ENCODE measurements around the gene AVPR2. TPM values are rescaled to one million over a fixed set of nuclear protein-coding genes. Genes with fewer than 3 reads are reported as not detected.

AVPR2 gene
- total and polyA plus RNA-seq, 9 of the 15 experiments (the other 6 are each of a cell fraction or from before 2014, with no cell fraction given), result not detected

GRCh38 chrX:153953342-153953830, 48.9 kb downstream of the AVPR2 start (continued):
- TF ChIP-seq, protein P1, sequence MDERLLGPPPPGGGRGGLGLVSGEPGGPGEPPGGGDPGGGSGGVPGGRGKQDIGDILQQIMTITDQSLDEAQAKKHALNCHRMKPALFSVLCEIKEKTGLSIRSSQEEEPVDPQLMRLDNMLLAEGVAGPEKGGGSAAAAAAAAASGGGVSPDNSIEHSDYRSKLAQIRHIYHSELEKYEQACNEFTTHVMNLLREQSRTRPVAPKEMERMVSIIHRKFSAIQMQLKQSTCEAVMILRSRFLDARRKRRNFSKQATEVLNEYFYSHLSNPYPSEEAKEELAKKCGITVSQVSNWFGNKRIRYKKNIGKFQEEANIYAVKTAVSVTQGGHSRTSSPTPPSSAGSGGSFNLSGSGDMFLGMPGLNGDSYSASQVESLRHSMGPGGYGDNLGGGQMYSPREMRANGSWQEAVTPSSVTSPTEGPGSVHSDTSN (CRISPR knock-in tag; IDR thresholded peaks at IDR 0.05; ENCODE audit: low read depth), result no peak
- TF ChIP-seq, protein P1 (tag; conservative IDR thresholded peaks at IDR 0.05; ENCODE audit: low read depth), result no peak
- TF ChIP-seq, protein P2, sequence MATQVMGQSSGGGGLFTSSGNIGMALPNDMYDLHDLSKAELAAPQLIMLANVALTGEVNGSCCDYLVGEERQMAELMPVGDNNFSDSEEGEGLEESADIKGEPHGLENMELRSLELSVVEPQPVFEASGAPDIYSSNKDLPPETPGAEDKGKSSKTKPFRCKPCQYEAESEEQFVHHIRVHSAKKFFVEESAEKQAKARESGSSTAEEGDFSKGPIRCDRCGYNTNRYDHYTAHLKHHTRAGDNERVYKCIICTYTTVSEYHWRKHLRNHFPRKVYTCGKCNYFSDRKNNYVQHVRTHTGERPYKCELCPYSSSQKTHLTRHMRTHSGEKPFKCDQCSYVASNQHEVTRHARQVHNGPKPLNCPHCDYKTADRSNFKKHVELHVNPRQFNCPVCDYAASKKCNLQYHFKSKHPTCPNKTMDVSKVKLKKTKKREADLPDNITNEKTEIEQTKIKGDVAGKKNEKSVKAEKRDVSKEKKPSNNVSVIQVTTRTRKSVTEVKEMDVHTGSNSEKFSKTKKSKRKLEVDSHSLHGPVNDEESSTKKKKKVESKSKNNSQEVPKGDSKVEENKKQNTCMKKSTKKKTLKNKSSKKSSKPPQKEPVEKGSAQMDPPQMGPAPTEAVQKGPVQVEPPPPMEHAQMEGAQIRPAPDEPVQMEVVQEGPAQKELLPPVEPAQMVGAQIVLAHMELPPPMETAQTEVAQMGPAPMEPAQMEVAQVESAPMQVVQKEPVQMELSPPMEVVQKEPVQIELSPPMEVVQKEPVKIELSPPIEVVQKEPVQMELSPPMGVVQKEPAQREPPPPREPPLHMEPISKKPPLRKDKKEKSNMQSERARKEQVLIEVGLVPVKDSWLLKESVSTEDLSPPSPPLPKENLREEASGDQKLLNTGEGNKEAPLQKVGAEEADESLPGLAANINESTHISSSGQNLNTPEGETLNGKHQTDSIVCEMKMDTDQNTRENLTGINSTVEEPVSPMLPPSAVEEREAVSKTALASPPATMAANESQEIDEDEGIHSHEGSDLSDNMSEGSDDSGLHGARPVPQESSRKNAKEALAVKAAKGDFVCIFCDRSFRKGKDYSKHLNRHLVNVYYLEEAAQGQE (IDR thresholded peaks at IDR 0.05; ENCODE audit: borderline replicate concordance), result peak; percentile 67
- TF ChIP-seq, protein P2 (CRISPR knock-in tag; IDR thresholded peaks at IDR 0.05; ENCODE audit: low read depth), result no peak
- TF ChIP-seq ZNF717 (CRISPR knock-in tag; IDR thresholded peaks at IDR 0.05), result no peak
- no peak for TF ChIP-seq MBD1 (CRISPR knock-in tag; IDR thresholded peaks at IDR 0.05)
- TF ChIP-seq SUPT5H (IDR thresholded peaks at IDR 0.05), result peak; percentile 48
- peak; percentile 57; the same call in 1 of the 2 replicates for TF ChIP-seq DEAF1 (CRISPR knock-in tag; IDR thresholded peaks at IDR 0.05)
- no peak for TF ChIP-seq TARDBP (IDR thresholded peaks at IDR 0.05)
- TF ChIP-seq MAFK (IDR thresholded peaks at IDR 0.05; ENCODE audit: low read length), result peak; percentile 20; the same call in 1 of the 2 replicates
- TF ChIP-seq, protein P3, sequence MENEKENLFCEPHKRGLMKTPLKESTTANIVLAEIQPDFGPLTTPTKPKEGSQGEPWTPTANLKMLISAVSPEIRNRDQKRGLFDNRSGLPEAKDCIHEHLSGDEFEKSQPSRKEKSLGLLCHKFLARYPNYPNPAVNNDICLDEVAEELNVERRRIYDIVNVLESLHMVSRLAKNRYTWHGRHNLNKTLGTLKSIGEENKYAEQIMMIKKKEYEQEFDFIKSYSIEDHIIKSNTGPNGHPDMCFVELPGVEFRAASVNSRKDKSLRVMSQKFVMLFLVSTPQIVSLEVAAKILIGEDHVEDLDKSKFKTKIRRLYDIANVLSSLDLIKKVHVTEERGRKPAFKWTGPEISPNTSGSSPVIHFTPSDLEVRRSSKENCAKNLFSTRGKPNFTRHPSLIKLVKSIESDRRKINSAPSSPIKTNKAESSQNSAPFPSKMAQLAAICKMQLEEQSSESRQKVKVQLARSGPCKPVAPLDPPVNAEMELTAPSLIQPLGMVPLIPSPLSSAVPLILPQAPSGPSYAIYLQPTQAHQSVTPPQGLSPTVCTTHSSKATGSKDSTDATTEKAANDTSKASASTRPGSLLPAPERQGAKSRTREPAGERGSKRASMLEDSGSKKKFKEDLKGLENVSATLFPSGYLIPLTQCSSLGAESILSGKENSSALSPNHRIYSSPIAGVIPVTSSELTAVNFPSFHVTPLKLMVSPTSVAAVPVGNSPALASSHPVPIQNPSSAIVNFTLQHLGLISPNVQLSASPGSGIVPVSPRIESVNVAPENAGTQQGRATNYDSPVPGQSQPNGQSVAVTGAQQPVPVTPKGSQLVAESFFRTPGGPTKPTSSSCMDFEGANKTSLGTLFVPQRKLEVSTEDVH (IDR thresholded peaks at IDR 0.05; ENCODE audit: low read depth, partially characterized antibody), result peak; percentile 53
- no peak for TF ChIP-seq ZEB2 (IDR thresholded peaks at IDR 0.05)

All from K562 (cell line).